ENCODE measurements around the gene KIR3DL3. TPM values are rescaled to one million over a fixed set of nuclear protein-coding genes. Genes with fewer than 3 reads are reported as not detected.

KIR3DL3 gene
- total RNA-seq, 1 experiment from 2014 or later: not detected

- Histone ChIP-seq H3K9me2 (replicated peaks; ENCODE audit: low read length) (no peaks in the 10 kb centered on the region), H3K27me3 (ENCODE audit: low read length) (peaks cover 46% of the 10 kb centered on the region), H2AFZ (ENCODE audit: low read length) (no peak overlapping the region), H3K27ac (ENCODE audit: low read length) (no peak overlapping the region), H3K4me2 (ENCODE audit: low read length) (no peak overlapping the region), H3F3A (ENCODE audit: low read length, unreplicated experiment) (no peaks in the 10 kb centered on the region), H3K9me3 (ENCODE audit: low read length) (no peaks in the 10 kb centered on the region), H4K20me1 (ENCODE audit: low read length) (no peaks in the 10 kb centered on the region), H3K4me3 (ENCODE audit: low read length) (no peak overlapping the region), H3K9ac (ENCODE audit: low read length) (no peak overlapping the region), H3K4me1 (ENCODE audit: insufficient read depth, low read length) (no peaks in the 10 kb centered on the region), H3K36me3 (ENCODE audit: low read depth, low read length) (no peaks in the 10 kb centered on the region), H3K79me2 (ENCODE audit: low read length) (no peaks in the 10 kb centered on the region)
- ChIA-PET CTCF (interaction anchor here (0.5 to 0.8 kb wide), 2 partner anchors 8 to 227 kb away, joined by 3 to 4 read pairs; no protein-coding TSS in a partner anchor), POLR2A (ENCODE audit: unreplicated experiment) (no interaction called here)
- no TSS peak for BruUV-seq (replicated peaks)
- intact Hi-C loops (cut with micrococcal nuclease): no loop called here
- ATAC-seq: no peak
- TF ChIP-seq, protein P1, sequence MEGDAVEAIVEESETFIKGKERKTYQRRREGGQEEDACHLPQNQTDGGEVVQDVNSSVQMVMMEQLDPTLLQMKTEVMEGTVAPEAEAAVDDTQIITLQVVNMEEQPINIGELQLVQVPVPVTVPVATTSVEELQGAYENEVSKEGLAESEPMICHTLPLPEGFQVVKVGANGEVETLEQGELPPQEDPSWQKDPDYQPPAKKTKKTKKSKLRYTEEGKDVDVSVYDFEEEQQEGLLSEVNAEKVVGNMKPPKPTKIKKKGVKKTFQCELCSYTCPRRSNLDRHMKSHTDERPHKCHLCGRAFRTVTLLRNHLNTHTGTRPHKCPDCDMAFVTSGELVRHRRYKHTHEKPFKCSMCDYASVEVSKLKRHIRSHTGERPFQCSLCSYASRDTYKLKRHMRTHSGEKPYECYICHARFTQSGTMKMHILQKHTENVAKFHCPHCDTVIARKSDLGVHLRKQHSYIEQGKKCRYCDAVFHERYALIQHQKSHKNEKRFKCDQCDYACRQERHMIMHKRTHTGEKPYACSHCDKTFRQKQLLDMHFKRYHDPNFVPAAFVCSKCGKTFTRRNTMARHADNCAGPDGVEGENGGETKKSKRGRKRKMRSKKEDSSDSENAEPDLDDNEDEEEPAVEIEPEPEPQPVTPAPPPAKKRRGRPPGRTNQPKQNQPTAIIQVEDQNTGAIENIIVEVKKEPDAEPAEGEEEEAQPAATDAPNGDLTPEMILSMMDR (conservative IDR thresholded peaks at IDR 0.05; ENCODE audit: low read depth, low read length): no peak
- no peak for TF ChIP-seq EZH2phosphoT487 (IDR thresholded peaks at IDR 0.05; ENCODE audit: borderline replicate concordance, low read length)
- no peak for TF ChIP-seq EZH2 (IDR thresholded peaks at IDR 0.05; ENCODE audit: low read length, unreplicated experiment)
- no peak for DNase-seq
Observed at GRCh38 chr19:54682306-54682856, 41.9 kb upstream of the KIR3DL3 start.

DNA sequence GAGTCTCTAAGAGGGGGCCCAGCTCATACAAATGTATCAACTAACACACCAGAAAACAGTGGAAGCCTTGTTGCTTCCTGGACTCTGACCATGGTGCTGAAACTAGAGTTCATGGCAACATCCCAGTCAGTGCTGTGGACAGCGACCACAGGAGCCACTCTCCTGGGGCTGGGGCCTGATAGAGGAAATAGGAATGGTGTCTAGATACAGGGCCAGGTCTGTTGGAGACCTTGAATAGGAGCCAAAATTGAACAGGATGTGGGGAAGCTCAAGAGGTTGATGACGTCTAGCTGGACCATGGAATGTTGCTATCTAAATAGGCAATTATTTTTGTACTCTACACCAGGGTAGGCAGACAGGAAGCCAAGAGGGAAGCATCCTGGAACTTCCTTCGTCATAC lies 39.7 kb upstream of the KIR3DL3 start:
- no peaks in the 10 kb centered on the region; the same call in 1 of the 2 replicates for H4K20me1 ChIP-seq (ENCODE audit: low read length)
- peaks cover 54% of the 10 kb centered on the region for H3K27me3 ChIP-seq (ENCODE audit: low read length)
- DNase-seq (peak; percentile 66), ATAC-seq (peak; percentile 35; the same call in 1 of the 2 replicates)
- BruUV-seq (replicated peaks): no TSS peak
- no peaks in the 10 kb centered on the region for H3K36me3 ChIP-seq (ENCODE audit: low read depth, low read length)
- H3K4me2 ChIP-seq (ENCODE audit: low read length): no peak overlapping the region
- no peaks in the 10 kb centered on the region for H3K79me2 ChIP-seq (ENCODE audit: low read length)
- H3K27ac ChIP-seq (ENCODE audit: low read length): no peak overlapping the region
- H2AFZ ChIP-seq (ENCODE audit: low read length): no peak overlapping the region
- H3K4me3 ChIP-seq (ENCODE audit: low read length): no peak overlapping the region
- ChIA-PET POLR2A (ENCODE audit: unreplicated experiment) (no interaction called here), CTCF (no interaction called here)
- no peaks in the 10 kb centered on the region for H3K9me3 ChIP-seq (ENCODE audit: low read length)
- TF ChIP-seq EZH2phosphoT487 (IDR thresholded peaks at IDR 0.05; ENCODE audit: borderline replicate concordance, low read length) (no peak), EZH2 (IDR thresholded peaks at IDR 0.05; ENCODE audit: low read length, unreplicated experiment) (no peak)
- TF ChIP-seq, protein P1 (conservative IDR thresholded peaks at IDR 0.05; ENCODE audit: low read depth, low read length): no peak
- intact Hi-C loops (cut with micrococcal nuclease): no loop called here
- no peak overlapping the region for H3K9ac ChIP-seq (ENCODE audit: low read length)
- H3F3A ChIP-seq (ENCODE audit: low read length, unreplicated experiment): no peaks in the 10 kb centered on the region
- no peaks in the 10 kb centered on the region for H3K9me2 ChIP-seq (replicated peaks; ENCODE audit: low read length)
- H3K4me1 ChIP-seq (ENCODE audit: insufficient read depth, low read length): no peaks in the 10 kb centered on the region

DNA sequence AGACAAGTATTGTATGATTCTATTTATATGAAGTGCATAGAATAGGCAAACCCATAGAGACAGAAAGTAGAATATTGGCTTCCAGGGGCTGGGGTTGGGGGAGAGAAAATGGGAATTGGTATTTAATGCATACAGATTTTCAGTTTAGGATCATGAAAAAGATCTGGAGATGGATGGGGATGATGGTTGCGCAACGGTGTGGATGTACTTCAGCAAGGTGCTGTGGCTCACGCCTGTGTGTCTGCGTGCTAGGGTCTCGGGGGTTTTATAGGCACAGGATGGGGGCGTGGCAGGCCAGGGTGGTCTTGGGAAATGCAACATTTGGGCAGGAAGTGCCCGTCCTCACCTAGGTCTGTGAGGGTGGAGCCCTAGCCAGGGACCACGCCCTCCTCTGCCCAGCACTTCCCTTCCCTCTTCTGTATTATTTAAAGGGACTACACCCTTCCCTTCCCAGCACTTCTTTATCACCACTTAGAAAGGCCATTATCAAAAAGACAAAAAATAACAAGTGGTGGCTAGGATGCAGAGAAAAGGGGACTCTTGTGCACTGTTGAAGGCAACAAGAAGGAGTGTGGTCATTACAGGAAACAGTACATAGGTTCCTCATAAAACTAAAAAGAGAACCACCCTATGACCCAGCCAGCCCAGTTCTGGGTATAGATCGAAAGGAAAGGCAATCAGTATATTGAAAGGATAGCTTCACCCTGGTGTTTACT lies 32.5 kb upstream of the KIR3DL3 start:
- Histone ChIP-seq H3K9ac (ENCODE audit: low read length) (no peak overlapping the region), H3K79me2 (ENCODE audit: low read length) (no peaks in the 10 kb centered on the region), H3K4me1 (ENCODE audit: insufficient read depth, low read length) (no peaks in the 10 kb centered on the region), H3K4me2 (ENCODE audit: low read length) (no peak overlapping the region), H3K9me2 (replicated peaks; ENCODE audit: low read length) (no peaks in the 10 kb centered on the region), H3K9me3 (ENCODE audit: low read length) (no peaks in the 10 kb centered on the region), H3K27me3 (ENCODE audit: low read length) (peaks cover 57% of the 10 kb centered on the region), H3K27ac (ENCODE audit: low read length) (no peak overlapping the region), H3F3A (ENCODE audit: low read length, unreplicated experiment) (no peaks in the 10 kb centered on the region), H4K20me1 (ENCODE audit: low read length) (no peaks in the 10 kb centered on the region; the same call in 1 of the 2 replicates), H2AFZ (ENCODE audit: low read length) (no peak overlapping the region), H3K36me3 (ENCODE audit: low read depth, low read length) (no peaks in the 10 kb centered on the region), H3K4me3 (ENCODE audit: low read length) (no peak overlapping the region)
- intact Hi-C loops (cut with micrococcal nuclease): no loop called here
- ChIA-PET CTCF (no interaction called here), POLR2A (ENCODE audit: unreplicated experiment) (no interaction called here)
- DNase-seq (no peak), ATAC-seq (no peak)
- TF ChIP-seq, protein P1 (conservative IDR thresholded peaks at IDR 0.05; ENCODE audit: low read depth, low read length): no peak
- TF ChIP-seq EZH2phosphoT487 (IDR thresholded peaks at IDR 0.05; ENCODE audit: borderline replicate concordance, low read length): no peak
- no peak for TF ChIP-seq EZH2 (IDR thresholded peaks at IDR 0.05; ENCODE audit: low read length, unreplicated experiment)
- BruUV-seq (replicated peaks): no TSS peak

All from PC-3 (cell line).